Vagina (tissue), 2 donors: ENCODE data around the gene ARSJ. TPM values are rescaled to one million over a fixed set of nuclear protein-coding genes. Genes with fewer than 3 reads are reported as not detected.

Experiments used
- DNase-seq, 2 donors: peaks; one replicate each; pipeline ENCODE4 v3.0.0-alpha.2; 2017; ENCODE audit errors: extremely low spot score in 2 of 2
- H3K27ac ChIP-seq: fragments of 200-600 bp; sonication (generic); one replicate; pipeline ENCODE4 v1.5.1; 2019
- H3K27me3 ChIP-seq: fragments of 200-600 bp; sonication (generic); one replicate; pipeline ENCODE4 v1.5.1; 2019
- H3K36me3 ChIP-seq, 2 donors: fragments of 200-600 bp; sonication (generic); one replicate each; pipeline ENCODE4 v1.5.1; 2017 to 2019
- H3K4me1 ChIP-seq: fragments of 200-600 bp; sonication (generic); one replicate; pipeline ENCODE4 v1.5.1; 2019
- H3K4me3 ChIP-seq, 2 donors: fragments of 200-600 bp; sonication (generic); 1 replicate in 1 of 2; 2 replicates in 1 of 2; pipeline ENCODE4 v1.5.1; 2016 to 2019
- H3K9me3 ChIP-seq: fragments of 200-600 bp; sonication (generic); one replicate; pipeline ENCODE4 v1.5.1; 2019
- CTCF ChIP-seq, 3 experiments: fragments of 450-650 bp in 2 of 3; fragments of 200-600 bp in 1 of 3; sonication (generic) in 1 of 3; IDR thresholded peaks; one replicate each; pipeline ENCODE4 v1.5.1; 2017 to 2019; ENCODE audit warnings: antibody characterized with exemption in 3 of 3, mild to moderate bottlenecking in 2 of 3, moderate library complexity in 2 of 3
- POLR2A ChIP-seq, 2 donors: fragments of 450-650 bp; IDR thresholded peaks; one replicate each; pipeline ENCODE4 v1.6.1; 2017; ENCODE audit warnings: antibody characterized with exemption in 2 of 2, mild to moderate bottlenecking in 2 of 2, moderate library complexity in 2 of 2
- POLR2AphosphoS5 ChIP-seq, 2 donors: sonication (generic); formaldehyde crosslinking; IDR thresholded peaks; one replicate each; pipeline ENCODE4 v1.9.0; 2017; ENCODE audit warnings: antibody characterized with exemption in 2 of 2, mild to moderate bottlenecking in 2 of 2, low read depth in 1 of 2; ENCODE audit not compliant: insufficient read depth in 1 of 2
- intact Hi-C: fragments of 100-400 bp; cut with DNase I; formaldehyde crosslinking; loops from one replicate; pipeline ENCODE4 v1.15.1; 2023
- total RNA-seq: library from RNA; depleted of rRNA; stranded (reverse); fragments of >200 nt; gene quantifications from one replicate; pipeline ENCODE4 v1.2.3, GENCODE V29; 2016

The ARSJ gene
- total RNA-seq, 1 donor from 2014 or later = 5.4 TPM

- TF ChIP-seq CTCF (IDR thresholded peaks at IDR 0.05) (no peak), POLR2A (IDR thresholded peaks at IDR 0.05) (no peak), POLR2AphosphoS5 (IDR thresholded peaks at IDR 0.05; ENCODE audit: insufficient read depth in 1 of 2, low read depth in 1 of 2) (no peak)
- H3K36me3 ChIP-seq = no peaks in the 10 kb centered on the region
- no peak overlapping the region for H3K4me3 ChIP-seq
- H3K4me1 ChIP-seq = no peaks in the 10 kb centered on the region
- no peaks in the 10 kb centered on the region for H3K27me3 ChIP-seq
- intact Hi-C loops = no loop called here
- no peak overlapping the region for H3K27ac ChIP-seq
- H3K9me3 ChIP-seq = no peaks in the 10 kb centered on the region
- no peak for DNase-seq
Measured at GRCh38 chr4:113904877-113905276, 74.6 kb downstream of the ARSJ start.

- TF ChIP-seq POLR2A (IDR thresholded peaks at IDR 0.05) = no peak
- TF ChIP-seq POLR2AphosphoS5 (IDR thresholded peaks at IDR 0.05; ENCODE audit: insufficient read depth in 1 of 2, low read depth in 1 of 2) = no peak
- TF ChIP-seq CTCF (IDR thresholded peaks at IDR 0.05) = no peak
- Histone ChIP-seq H3K4me3 (no peak overlapping the region), H3K27ac (no peak overlapping the region), H3K9me3 (no peaks in the 10 kb centered on the region), H3K27me3 (no peaks in the 10 kb centered on the region), H3K36me3 (no peaks in the 10 kb centered on the region), H3K4me1 (no peaks in the 10 kb centered on the region)
- intact Hi-C loops = no loop called here
- DNase-seq = no peak
Measured at GRCh38 chr4:113901994-113902787, 77.3 kb downstream of the ARSJ start.

GRCh38 chr4:113899271-113900070 lies 80.0 kb downstream of the ARSJ start:
- H3K4me1 ChIP-seq = no peaks in the 10 kb centered on the region
- H3K36me3 ChIP-seq = no peaks in the 10 kb centered on the region
- DNase-seq = no peak
- no peak overlapping the region for H3K27ac ChIP-seq
- H3K4me3 ChIP-seq = no peak overlapping the region
- TF ChIP-seq CTCF (IDR thresholded peaks at IDR 0.05) (no peak), POLR2AphosphoS5 (IDR thresholded peaks at IDR 0.05; ENCODE audit: insufficient read depth in 1 of 2, low read depth in 1 of 2) (no peak), POLR2A (IDR thresholded peaks at IDR 0.05) (no peak)
- intact Hi-C loops = no loop called here
- no peaks in the 10 kb centered on the region for H3K9me3 ChIP-seq
- no peaks in the 10 kb centered on the region for H3K27me3 ChIP-seq

GRCh38 chr4:113893546-113893945 lies 85.9 kb downstream of the ARSJ start:
- DNase-seq = no peak

More at GRCh38 chr4:113893546-113893945, 85.9 kb downstream of the ARSJ start:
- H3K4me1 ChIP-seq = no peaks in the 10 kb centered on the region
- H3K27me3 ChIP-seq = no peaks in the 10 kb centered on the region
- no peak for TF ChIP-seq CTCF (IDR thresholded peaks at IDR 0.05)
- no peak for TF ChIP-seq POLR2AphosphoS5 (IDR thresholded peaks at IDR 0.05; ENCODE audit: insufficient read depth in 1 of 2, low read depth in 1 of 2)
- no peak for TF ChIP-seq POLR2A (IDR thresholded peaks at IDR 0.05)
- H3K9me3 ChIP-seq = no peaks in the 10 kb centered on the region
- H3K4me3 ChIP-seq = no peak overlapping the region
- intact Hi-C loops = no loop called here
- no peaks in the 10 kb centered on the region for H3K36me3 ChIP-seq
- no peak overlapping the region for H3K27ac ChIP-seq
